ENCODE measurements around the gene DAPK1. TPM values are rescaled to one million over a fixed set of nuclear protein-coding genes. Genes with fewer than 3 reads are reported as not detected.

The DAPK1 gene
- total RNA-seq, 1 donor from 2014 or later: 196 TPM

- Histone ChIP-seq H3K9me3 (peaks cover 7% of the 10 kb centered on the region), H3K4me1 (peaks cover 5% of the 10 kb centered on the region), H3K36me3 (peaks cover 42% of the 10 kb centered on the region), H3K27ac (no peak overlapping the region), H3K4me3 (no peak overlapping the region), H3K27me3 (ENCODE audit: low read depth) (no peaks in the 10 kb centered on the region)
- no peak for DNase-seq
- intact Hi-C loops (cut with DNase I): no loop called here
- no peak for TF ChIP-seq CTCF (IDR thresholded peaks at IDR 0.05)
- no peak for ATAC-seq
These were observed 173.8 kb downstream of the DAPK1 start for GRCh38 chr9:87671478-87671877.

GRCh38 chr9:87671925-87672324, 174.3 kb downstream of the DAPK1 start:
- Histone ChIP-seq H3K27ac (no peak overlapping the region), H3K9me3 (peaks cover 2% of the 10 kb centered on the region), H3K36me3 (peaks cover 42% of the 10 kb centered on the region), H3K4me3 (no peak overlapping the region), H3K27me3 (ENCODE audit: low read depth) (no peaks in the 10 kb centered on the region), H3K4me1 (peaks cover 10% of the 10 kb centered on the region)
- ATAC-seq (no peak), DNase-seq (no peak)
- no peak for TF ChIP-seq CTCF (IDR thresholded peaks at IDR 0.05)
- intact Hi-C loops (cut with DNase I): no loop called here

GRCh38 chr9:87672586-87672985, 174.9 kb downstream of the DAPK1 start:
- Histone ChIP-seq H3K9me3 (no peaks in the 10 kb centered on the region), H3K4me3 (no peak overlapping the region), H3K36me3 (peaks cover 39% of the 10 kb centered on the region), H3K27me3 (ENCODE audit: low read depth) (no peaks in the 10 kb centered on the region), H3K4me1 (peaks cover 11% of the 10 kb centered on the region), H3K27ac (no peak overlapping the region)
- ATAC-seq: no peak
- no peak for DNase-seq
- TF ChIP-seq CTCF (IDR thresholded peaks at IDR 0.05): no peak
- intact Hi-C loops (cut with DNase I): no loop called here

- DNase-seq (no peak), ATAC-seq (no peak)
- H3K27ac ChIP-seq: no peak overlapping the region
- no peaks in the 10 kb centered on the region for H3K9me3 ChIP-seq
- H3K4me3 ChIP-seq: no peak overlapping the region
- TF ChIP-seq CTCF (IDR thresholded peaks at IDR 0.05): no peak
- H3K27me3 ChIP-seq (ENCODE audit: low read depth): no peaks in the 10 kb centered on the region
- peaks cover 14% of the 10 kb centered on the region for H3K4me1 ChIP-seq
- intact Hi-C loops (cut with DNase I): no loop called here
- H3K36me3 ChIP-seq: peaks cover 31% of the 10 kb centered on the region
These were observed 175.9 kb downstream of the DAPK1 start for GRCh38 chr9:87673446-87674120.

- intact Hi-C loops (cut with DNase I): no loop called here
- Histone ChIP-seq H3K4me1 (peaks cover 16% of the 10 kb centered on the region), H3K27ac (no peak overlapping the region), H3K4me3 (no peak overlapping the region), H3K27me3 (ENCODE audit: low read depth) (no peaks in the 10 kb centered on the region), H3K9me3 (no peaks in the 10 kb centered on the region), H3K36me3 (peaks cover 28% of the 10 kb centered on the region)
- TF ChIP-seq CTCF (IDR thresholded peaks at IDR 0.05): no peak
- DNase-seq (no peak), ATAC-seq (no peak)
These were observed 177.1 kb downstream of the DAPK1 start for GRCh38 chr9:87674565-87675299.
